Transverse colon (tissue), 4 donors: ENCODE results near the gene GC. TPM values are rescaled to one million over a fixed set of nuclear protein-coding genes. Genes with fewer than 3 reads are reported as not detected.

ENCODE experiments used
- DNase-seq: peaks from one replicate; pipeline ENCODE4 v3.0.0-alpha.2; 2019
- H3K27ac ChIP-seq, 4 donors: fragments of 200-600 bp; sonication (generic); 2 replicates each; pipeline ENCODE4 v1.5.1; 2016 to 2018; ENCODE audit warnings: inconsistent platforms in 4 of 4
- H3K27me3 ChIP-seq: fragments of 200-600 bp; sonication (generic); 2 replicates; pipeline ENCODE4 v1.5.1; 2017; ENCODE audit warnings: inconsistent platforms
- H3K36me3 ChIP-seq, 4 donors: fragments of 200-600 bp; sonication (generic); 2 replicates each; pipeline ENCODE4 v1.5.1; 2017 to 2019; ENCODE audit warnings: inconsistent platforms in 4 of 4
- H3K4me1 ChIP-seq, 4 donors: fragments of 200-600 bp; sonication (generic); 2 replicates each; pipeline ENCODE4 v1.5.1; 2017 to 2020; ENCODE audit warnings: inconsistent platforms in 4 of 4
- H3K4me3 ChIP-seq, 4 donors: fragments of 200-600 bp; sonication (generic); 1 replicate in 1 of 4; 2 replicates in 3 of 4; pipeline versions ENCODE4 v1.5.1 to v1.6.1; 2017 to 2019; ENCODE audit warnings: inconsistent platforms in 4 of 4
- H3K9me3 ChIP-seq, 2 donors: fragments of 200-600 bp; sonication (generic); 2 replicates each; pipeline ENCODE4 v1.5.1; 2017 to 2019; ENCODE audit warnings: inconsistent platforms in 2 of 2
- CTCF ChIP-seq, 5 experiments: fragments of 200-600 bp in 3 of 5; fragments of 450-650 bp in 2 of 5; sonication (generic) in 3 of 5; IDR thresholded peaks; 1 replicate in 2 of 5; 2 replicates in 3 of 5; pipeline ENCODE4 v1.5.1; 2016 to 2017; ENCODE audit warnings: antibody characterized with exemption in 5 of 5, inconsistent platforms in 3 of 5, mild to moderate bottlenecking in 2 of 5, moderate library complexity in 1 of 5
- EP300 ChIP-seq: sonication (generic); formaldehyde crosslinking; IDR thresholded peaks from one replicate; pipeline ENCODE4 v1.6.1; 2017; ENCODE audit warnings: antibody characterized with exemption, low read depth
- POLR2A ChIP-seq: fragments of 450-650 bp; IDR thresholded peaks from one replicate; pipeline ENCODE4 v1.6.1; 2016; ENCODE audit warnings: antibody characterized with exemption, mild to moderate bottlenecking, moderate library complexity
- POLR2AphosphoS5 ChIP-seq, 3 donors: sonication (generic); formaldehyde crosslinking; IDR thresholded peaks; one replicate each; pipeline ENCODE4 v1.6.1; 2016; ENCODE audit warnings: antibody characterized with exemption in 3 of 3
- WGBS, 2 donors: methylation state at CpG; one replicate each; pipeline ENCODE4 v1.1.5; 2018; ENCODE audit warnings: low coverage in 1 of 2; 5-methylcytosine and 5-hydroxymethylcytosine counted together
- in situ Hi-C, 4 donors: fragments of 200-750 bp; cut with MboI; loops; one replicate each; pipeline versions ENCODE4 v1.15.0 to v1.15.1; 2017; ENCODE audit warnings: low sequenced_read_pairs in 3 of 4, low pct_ligation_motif_present in 1 of 4, low pct_unique_long_range_greater_than_20kb in 1 of 4
- intact Hi-C: fragments of 100-400 bp; cut with DNase I; formaldehyde crosslinking; loops from one replicate; pipeline ENCODE4 v1.15.1; 2023; ENCODE audit warnings: low total_unique reads
- small RNA-seq, 4 donors: library from RNA; depleted of rRNA; stranded (forward); fragments of <200 nt; gene quantifications; one replicate each; pipeline ENCODE3, GENCODE V24; 2016
- total RNA-seq, 4 donors: library from RNA; depleted of rRNA; stranded (reverse); fragments of >200 nt; gene quantifications; one replicate each; pipeline ENCODE4 v1.1.0, GENCODE V29; 2016

GC gene
- total RNA-seq, 4 donors from 2014 or later, result not detected

- no peaks in the 10 kb centered on the region for H3K9me3 ChIP-seq
- no peaks in the 10 kb centered on the region for H3K27me3 ChIP-seq
- WGBS, 2 donors, result 90 to 100% methylated on average over 1 to 4 of the region's 4 CpGs
- in situ Hi-C loops, result no loop called here
- intact Hi-C loops, result no loop called here
- no peak for DNase-seq
- no peak overlapping the region for H3K4me3 ChIP-seq
- no peaks in the 10 kb centered on the region for H3K36me3 ChIP-seq
- H3K27ac ChIP-seq, result no peak overlapping the region
- no peak for TF ChIP-seq POLR2A
- no peak for TF ChIP-seq EP300
- no peak for TF ChIP-seq POLR2AphosphoS5 (IDR thresholded peaks at IDR 0.05)
- TF ChIP-seq CTCF (IDR thresholded peaks at IDR 0.05), result no peak
- H3K4me1 ChIP-seq, result no peaks in the 10 kb centered on the region
Observed at GRCh38 chr4:71697031-71697430, 86.8 kb downstream of the GC start.

DNA sequence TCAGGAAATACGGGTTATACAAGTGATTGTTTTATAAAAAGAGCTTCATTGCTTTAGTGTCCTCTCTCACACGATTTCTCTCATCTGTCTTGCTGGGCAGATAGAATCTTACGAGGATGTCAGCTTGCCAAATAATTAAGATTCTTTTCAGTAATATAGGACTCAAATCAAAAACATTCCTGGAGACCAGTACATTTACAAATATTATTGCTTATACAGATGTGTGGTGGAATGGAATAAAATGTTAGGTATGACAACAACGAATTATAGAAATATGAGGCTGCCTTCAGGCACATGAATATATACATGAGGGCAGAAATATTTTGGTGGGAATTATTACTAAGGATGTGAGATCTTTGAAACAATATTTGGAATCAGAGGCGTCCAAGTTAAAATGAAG is 88.9 kb downstream of the GC start:
- TF ChIP-seq POLR2A (no peak), EP300 (no peak), POLR2AphosphoS5 (IDR thresholded peaks at IDR 0.05) (no peak), CTCF (IDR thresholded peaks at IDR 0.05) (no peak)
- H3K27me3 ChIP-seq, result no peaks in the 10 kb centered on the region
- H3K9me3 ChIP-seq, result no peaks in the 10 kb centered on the region
- H3K36me3 ChIP-seq, result no peaks in the 10 kb centered on the region
- no peak overlapping the region for H3K4me3 ChIP-seq
- 42 to 48% methylated on average over 5 of the region's 5 CpGs for WGBS, 2 donors
- DNase-seq, result no peak
- no peaks in the 10 kb centered on the region for H3K4me1 ChIP-seq
- intact Hi-C loops, result no loop called here
- H3K27ac ChIP-seq, result no peak overlapping the region
- in situ Hi-C loops, result no loop called here

DNA sequence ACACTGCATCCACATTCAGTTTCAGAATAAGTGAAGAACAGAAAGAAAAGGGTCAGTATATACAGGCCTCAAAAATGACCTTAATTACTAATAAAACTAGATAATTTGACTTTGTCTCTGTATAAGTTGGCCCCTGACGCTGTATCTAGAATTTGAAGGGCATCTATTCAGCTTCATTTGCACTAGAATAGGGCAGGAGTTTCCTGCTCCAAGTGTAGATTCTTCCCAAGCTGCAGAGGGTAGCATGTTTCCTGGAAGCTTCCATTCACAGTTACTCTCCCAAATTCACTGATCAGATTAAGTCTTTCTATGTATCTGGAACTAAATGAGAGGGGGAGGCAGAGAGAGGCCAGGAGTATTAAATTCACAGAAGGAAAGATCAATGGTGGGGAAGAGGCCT is 90.9 kb downstream of the GC start:
- H3K27ac ChIP-seq, result no peak overlapping the region
- intact Hi-C loops (no loop called here), in situ Hi-C loops (no loop called here)
- no peaks in the 10 kb centered on the region for H3K27me3 ChIP-seq
- no peak for TF ChIP-seq CTCF (IDR thresholded peaks at IDR 0.05)
- TF ChIP-seq EP300, result no peak
- TF ChIP-seq POLR2AphosphoS5 (IDR thresholded peaks at IDR 0.05), result no peak
- no peak for TF ChIP-seq POLR2A
- WGBS, 2 donors, result 85% methylated on average over 1 of the region's 1 CpG; no CpG with 5 or more reads in 1 of the 2 donors
- no peaks in the 10 kb centered on the region for H3K36me3 ChIP-seq
- no peak for DNase-seq
- no peaks in the 10 kb centered on the region for H3K9me3 ChIP-seq
- no peaks in the 10 kb centered on the region for H3K4me1 ChIP-seq
- no peak overlapping the region for H3K4me3 ChIP-seq

DNA sequence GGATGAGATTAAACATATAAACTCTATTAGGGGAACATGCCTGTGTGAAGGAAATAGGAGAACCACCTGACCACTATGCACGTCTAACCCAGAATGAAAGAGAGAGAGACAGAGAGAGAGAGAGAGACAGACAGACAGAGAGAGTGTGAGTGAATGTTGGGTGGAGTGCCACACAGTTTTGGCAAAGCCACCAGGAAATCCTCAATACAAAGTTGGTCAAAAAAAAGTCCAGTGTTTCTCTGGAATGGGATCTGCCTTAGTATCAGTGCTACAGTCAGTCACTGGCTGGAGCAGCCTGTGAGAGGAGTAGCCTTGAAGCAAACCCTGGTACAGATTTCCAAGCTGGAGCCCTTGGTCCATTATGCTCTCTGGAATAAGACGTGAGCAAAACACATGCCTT is 91.7 kb downstream of the GC start:
- no peaks in the 10 kb centered on the region for H3K9me3 ChIP-seq
- H3K27ac ChIP-seq, result no peak overlapping the region
- DNase-seq, result no peak
- intact Hi-C loops (no loop called here), in situ Hi-C loops (no loop called here)
- H3K27me3 ChIP-seq, result no peaks in the 10 kb centered on the region
- no peak overlapping the region for H3K4me3 ChIP-seq
- TF ChIP-seq POLR2AphosphoS5 (IDR thresholded peaks at IDR 0.05), result no peak
- no peak for TF ChIP-seq POLR2A
- TF ChIP-seq CTCF (IDR thresholded peaks at IDR 0.05), result no peak
- no peak for TF ChIP-seq EP300
- H3K36me3 ChIP-seq, result no peaks in the 10 kb centered on the region
- no peaks in the 10 kb centered on the region for H3K4me1 ChIP-seq
- WGBS, 2 donors, result 39 to 50% methylated on average over 2 of the region's 2 CpGs

Small RNA genes within 50 kb of the gene (small RNA-seq; reads per million reads assigned to genes)
- 0 reads per million in 4 donors for gene RNA5SP163

Other genes with a start within 250 kb of the GC start
- gene NPFFR2, start 247.9 kb upstream of the GC start, total RNA-seq, result not detected